HepG2 (cell line): ENCODE results near the gene PSMC3IP. TPM values are rescaled to one million over a fixed set of nuclear protein-coding genes. Genes with fewer than 3 reads are reported as not detected.
A peak's percentile ranks its signal among the peaks of the same experiment; 100 is the strongest.

Experiments
- BHLHE40 ChIP-seq: IDR thresholded peaks from 2 replicates; pipeline ENCODE4 v1.6.1; 2011; ENCODE audit warnings: low read length, improper control_type of control experiment
- BRD4 ChIP-seq: sonication (generic); formaldehyde crosslinking; IDR thresholded peaks from 2 replicates; pipeline ENCODE4 v1.4.0; 2020; ENCODE audit warnings: missing genetic modification reagents
- CENPBD1 ChIP-seq: sonication (generic); formaldehyde crosslinking; IDR thresholded peaks from 2 replicates; pipeline ENCODE4 v1.8.0; 2022; ENCODE audit warnings: missing genetic modification reagents, low read depth, mild to moderate bottlenecking, borderline replicate concordance
- FOXK1 ChIP-seq: sonication (generic); formaldehyde crosslinking; IDR thresholded peaks from 2 replicates; pipeline ENCODE4 v1.4.0; 2020; ENCODE audit warnings: low read depth, missing genetic modification reagents, borderline replicate concordance
- GRHL1 ChIP-seq: sonication (generic); formaldehyde crosslinking; conservative IDR thresholded peaks from 2 replicates; pipeline ENCODE4 v1.8.0; 2022; ENCODE audit warnings: missing genetic modification reagents
- HBP1 ChIP-seq: IDR thresholded peaks from 2 replicates; pipeline ENCODE4 v1.6.1; 2016; ENCODE audit warnings: low read depth, control low read depth
- HHEX ChIP-seq: IDR thresholded peaks from 2 replicates; pipeline ENCODE4 v1.6.1; 2016; ENCODE audit warnings: control low read depth
- MTERF4 ChIP-seq: sonication (generic); formaldehyde crosslinking; IDR thresholded peaks from 2 replicates; pipeline ENCODE4 v1.8.0; 2023; ENCODE audit warnings: mild to moderate bottlenecking, missing genetic modification reagents
- MXD4 ChIP-seq: IDR thresholded peaks from 2 replicates; pipeline ENCODE4 v1.6.1; 2016; ENCODE audit warnings: mild to moderate bottlenecking, missing biosample characterization, missing genetic modification reagents
- NR2F1 ChIP-seq, 2 experiments: fragments of 450-650 bp in 1 of 2; formaldehyde crosslinking in 1 of 2; IDR thresholded peaks; 2 replicates each; pipeline versions ENCODE4 v1.5.0 to v1.6.1; 2016 to 2020; ENCODE audit warnings: mild to moderate bottlenecking in 1 of 2, missing compliant biosample characterization in 1 of 2, missing genetic modification reagents in 1 of 2, moderate library complexity in 1 of 2
- NR3C1 ChIP-seq: sonication (generic); formaldehyde crosslinking; IDR thresholded peaks from 2 replicates; pipeline ENCODE4 v1.4.0; 2020; ENCODE audit warnings: missing genetic modification reagents
- SMAD9 ChIP-seq: sonication (generic); formaldehyde crosslinking; IDR thresholded peaks from 2 replicates; pipeline ENCODE4 v1.5.1; 2020; ENCODE audit warnings: mild to moderate bottlenecking, missing genetic modification reagents
- SP1 ChIP-seq, 2 experiments: fragments of 450-650 bp in 1 of 2; sonication (generic) in 1 of 2; formaldehyde crosslinking in 1 of 2; IDR thresholded peaks; 2 replicates each; pipeline versions ENCODE4 v1.4.0 to v1.6.1; 2016 to 2020; ENCODE audit warnings: missing genetic modification reagents in 1 of 2
- UBTF ChIP-seq: sonication (generic); formaldehyde crosslinking; IDR thresholded peaks from 2 replicates; pipeline ENCODE4 v1.4.0; 2020; ENCODE audit warnings: mild to moderate bottlenecking, missing genetic modification reagents
- ZFP37 ChIP-seq: sonication (generic); formaldehyde crosslinking; IDR thresholded peaks from 2 replicates; pipeline ENCODE4 v1.4.0; 2020; ENCODE audit warnings: missing genetic modification reagents, borderline replicate concordance
- ZNF24 ChIP-seq: fragments of 450-650 bp; IDR thresholded peaks from 2 replicates; pipeline ENCODE4 v1.6.1; 2017; ENCODE audit warnings: antibody characterized with exemption, mild to moderate bottlenecking
- ZNF276 ChIP-seq: sonication (generic); formaldehyde crosslinking; IDR thresholded peaks from 2 replicates; pipeline ENCODE4 v1.4.0; 2020; ENCODE audit warnings: mild to moderate bottlenecking, low read depth, missing genetic modification reagents
- ZNF639 ChIP-seq: conservative IDR thresholded peaks from 2 replicates; pipeline ENCODE4 v1.6.1; 2018; ENCODE audit warnings: missing genetic modification reagents
- polyA plus RNA-seq, 8 experiments: library from polyadenylated mRNA; depleted of rRNA in 3 of 8; stranded (reverse) in 7 of 8; unstranded in 1 of 8; fragments of >200 nt; fragmentation: Illumina TruSeq in 4 of 8; extraction: Trizol in 4 of 8; gene quantifications; 2 replicates each; pipeline versions ENCODE4 v1.2.1 to v1.2.3, GENCODE V29; 2011 to 2016; ENCODE audit warnings: low read depth in 4 of 8, missing spikeins in 1 of 8, mixed read lengths in 1 of 8; ENCODE audit not compliant: insufficient read depth in 1 of 8
- total RNA-seq, 5 experiments: library from RNA; depleted of rRNA; stranded (reverse); fragments of >200 nt; fragmentation: Illumina TruSeq; extraction: Trizol; gene quantifications; 2 replicates each; pipeline ENCODE4 v1.2.3, GENCODE V29; 2016; ENCODE audit warnings: low read depth in 1 of 5

PSMC3IP gene
- total and polyA plus RNA-seq, 2 of the 13 experiments (the other 11 are each of a cell fraction or from before 2014, with no cell fraction given), result 6.5 to 22.4 TPM

GRCh38 chr17:42530952-42531454 lies 46.5 kb downstream of the PSMC3IP start (continued):
- TF ChIP-seq UBTF (CRISPR knock-in tag) (peak; percentile 60; the same call in 1 of the 2 replicates), CENPBD1 (no peak), SMAD9 (CRISPR knock-in tag) (no peak), GRHL1 (CRISPR knock-in tag) (no peak), HHEX (no peak), NR2F1 (CRISPR knock-in tag; IDR thresholded peaks at IDR 0.05) (peak; percentile 87 to 95), ZNF276 (peak; percentile 41), ZNF639 (no peak; the same call in 1 of the 2 replicates), MTERF4 (no peak), NR3C1 (CRISPR knock-in tag) (no peak), SP1 (IDR thresholded peaks at IDR 0.05) (no peak), SP1 (CRISPR knock-in tag; IDR thresholded peaks at IDR 0.05) (0 out of 2 replicates have a peak, but pooled peaks have one; percentile 40), ZFP37 (CRISPR knock-in tag) (0 out of 2 replicates have a peak, but pooled peaks have one; percentile 67), BRD4 (peak; percentile 61; the same call in 1 of the 2 replicates), ZNF24 (0 out of 2 replicates have a peak, but pooled peaks have one; percentile 19), MXD4 (no peak), HBP1 (CRISPR knock-in tag) (no peak), BHLHE40 (peak; percentile 72), FOXK1 (CRISPR knock-in tag) (peak; percentile 67)
